ENCODE measurements around the gene HEXIM2.

The HEXIM2 gene

GRCh38 chr17:45127548-45128300, 34.0 kb upstream of the HEXIM2 start (continued):
- TF ChIP-seq SP7 (tag by site-specific recombination; IDR thresholded peaks at IDR 0.05) (peak; percentile 70; the same call in 1 of the 2 replicates), ZBTB48 (tag by site-specific recombination; IDR thresholded peaks at IDR 0.05) (peak; percentile 87), ZNF157 (tag by site-specific recombination; IDR thresholded peaks at IDR 0.05) (0 out of 2 replicates have a peak, but pooled peaks have one; percentile 35), ZNF792 (tag by site-specific recombination; IDR thresholded peaks at IDR 0.05) (0 out of 2 replicates have a peak, but pooled peaks have one; percentile 69), ZNF624 (tag by site-specific recombination; IDR thresholded peaks at IDR 0.05) (peak; percentile 90), ZNF580 (tag by site-specific recombination; IDR thresholded peaks at IDR 0.05) (no peak), ZNF785 (tag by site-specific recombination; IDR thresholded peaks at IDR 0.05) (peak; percentile 84; the same call in 1 of the 2 replicates), KLF1 (tag by site-specific recombination; IDR thresholded peaks at IDR 0.05) (peak; percentile 100), SP2 (tag by site-specific recombination; IDR thresholded peaks at IDR 0.05) (peak; percentile 19; the same call in 1 of the 2 replicates), ZBTB17 (tag by site-specific recombination; IDR thresholded peaks at IDR 0.05) (peak; percentile 55; the same call in 1 of the 2 replicates), ZNF791 (tag by site-specific recombination; IDR thresholded peaks at IDR 0.05) (no peak), MEIS1 (CRISPR knock-in tag; IDR thresholded peaks at IDR 0.05; ENCODE audit: borderline replicate concordance) (no peak), PRDM2 (tag by site-specific recombination; IDR thresholded peaks at IDR 0.05; ENCODE audit: borderline replicate concordance) (0 out of 2 replicates have a peak, but pooled peaks have one; percentile 41), HOXA7 (CRISPR knock-in tag; IDR thresholded peaks at IDR 0.05; ENCODE audit: borderline replicate concordance) (no peak), GLI4 (tag by site-specific recombination; IDR thresholded peaks at IDR 0.05) (peak; percentile 72; the same call in 1 of the 2 replicates), GLIS1 (tag by site-specific recombination; IDR thresholded peaks at IDR 0.05) (0 out of 2 replicates have a peak, but pooled peaks have one; percentile 27), ZSCAN18 (tag by site-specific recombination; IDR thresholded peaks at IDR 0.05) (peak; percentile 60; the same call in 1 of the 2 replicates), ZNF114 (tag by site-specific recombination; IDR thresholded peaks at IDR 0.05) (no peak), PATZ1 (tag by site-specific recombination; IDR thresholded peaks at IDR 0.05) (peak; percentile 74), ZNF768 (tag by site-specific recombination; IDR thresholded peaks at IDR 0.05) (no peak), YY2 (tag by site-specific recombination; IDR thresholded peaks at IDR 0.05) (peak; percentile 49; the same call in 1 of the 2 replicates), ZBTB44 (tag by site-specific recombination; IDR thresholded peaks at IDR 0.05) (no peak), ZNF777 (tag by site-specific recombination; IDR thresholded peaks at IDR 0.05; ENCODE audit: borderline replicate concordance) (peak; percentile 57; the same call in 1 of the 2 replicates), ZSCAN4 (tag by site-specific recombination; IDR thresholded peaks at IDR 0.05) (peak; percentile 92), ZNF223 (tag by site-specific recombination; IDR thresholded peaks at IDR 0.05) (peak; percentile 83; the same call in 1 of the 2 replicates)

All from HEK293 (cell line).